ENCODE data around the gene RAB15.

The RAB15 gene

DNA sequence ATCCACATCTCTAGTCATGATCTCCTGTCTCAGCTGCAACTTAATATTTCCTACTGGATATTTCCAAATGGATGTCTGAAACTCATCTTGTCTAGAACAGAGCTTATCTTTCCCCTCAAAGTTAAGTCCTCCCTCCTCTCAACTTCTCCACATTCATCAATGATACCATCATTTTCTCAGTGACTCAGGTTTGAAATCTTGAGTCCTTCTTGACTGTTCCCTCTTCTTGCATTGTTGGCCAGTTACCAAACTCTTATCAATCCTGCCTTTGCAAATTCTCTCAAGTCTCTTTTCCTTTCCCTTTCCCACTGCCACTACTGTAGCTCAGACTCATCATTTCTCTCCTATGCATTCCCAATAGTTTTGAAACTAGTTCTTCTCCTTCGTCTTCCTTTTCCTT is 72.2 kb downstream of the RAB15 start:
- DNase-seq: peak; percentile 5

Measured in fibroblast of skin of abdomen (primary cell).